Measurements from ENCODE around the gene UBE2G2. TPM values are rescaled to one million over a fixed set of nuclear protein-coding genes. Genes with fewer than 3 reads are reported as not detected.

The UBE2G2 gene
- polyA plus RNA-seq, 1 donor = 93.3 TPM

- no peak for DNase-seq (ENCODE audit: low read depth)
Observed at GRCh38 chr21:44815852-44816628, 14.4 kb upstream of the UBE2G2 start.

- DNase-seq (ENCODE audit: low read depth) = no peak
Observed at GRCh38 chr21:44815225-44815624, 13.6 kb upstream of the UBE2G2 start.

GRCh38 chr21:44814498-44815023 is 12.9 kb upstream of the UBE2G2 start:
- DNase-seq (ENCODE audit: low read depth) = no peak

GRCh38 chr21:44813727-44814126 is 12.1 kb upstream of the UBE2G2 start:
- no peak for DNase-seq (ENCODE audit: low read depth)

GRCh38 chr21:44813149-44813548 is 11.5 kb upstream of the UBE2G2 start:
- DNase-seq (ENCODE audit: low read depth) = no peak

GRCh38 chr21:44812640-44813039 is 11.0 kb upstream of the UBE2G2 start:
- DNase-seq (ENCODE audit: low read depth) = no peak

GRCh38 chr21:44810779-44811178 is 9.2 kb upstream of the UBE2G2 start:
- DNase-seq (ENCODE audit: low read depth) = no peak

- no peak for DNase-seq (ENCODE audit: low read depth)
Observed at GRCh38 chr21:44805859-44806258, 4.2 kb upstream of the UBE2G2 start.

- no peak for DNase-seq (ENCODE audit: low read depth)
Observed at GRCh38 chr21:44805226-44805625, 3.6 kb upstream of the UBE2G2 start.

- DNase-seq (ENCODE audit: low read depth) = no peak
Observed at GRCh38 chr21:44804762-44805161, 3.1 kb upstream of the UBE2G2 start.

GRCh38 chr21:44803651-44804050 is 2.0 kb upstream of the UBE2G2 start:
- no peak for DNase-seq (ENCODE audit: low read depth)

GRCh38 chr21:44802396-44803153 is 955 bp upstream of the UBE2G2 start:
- DNase-seq (ENCODE audit: low read depth) = no peak

- no peak for DNase-seq (ENCODE audit: low read depth)
Observed at GRCh38 chr21:44800971-44801467, 601 bp downstream of the UBE2G2 start.

- no peak for DNase-seq (ENCODE audit: low read depth)
Observed at GRCh38 chr21:44800103-44800502, 1.5 kb downstream of the UBE2G2 start.

- no peak for DNase-seq (ENCODE audit: low read depth)
Observed at GRCh38 chr21:44799646-44800045, 2.0 kb downstream of the UBE2G2 start.

GRCh38 chr21:44797775-44798174 is 3.8 kb downstream of the UBE2G2 start:
- DNase-seq (ENCODE audit: low read depth) = no peak

GRCh38 chr21:44795342-44795741 is 6.3 kb downstream of the UBE2G2 start:
- DNase-seq (ENCODE audit: low read depth) = no peak

- no peak for DNase-seq (ENCODE audit: low read depth)
Observed at GRCh38 chr21:44793592-44794374, 7.8 kb downstream of the UBE2G2 start.

- no peak for DNase-seq (ENCODE audit: low read depth)
Observed at GRCh38 chr21:44792702-44793591, 8.7 kb downstream of the UBE2G2 start.

GRCh38 chr21:44791993-44792392 is 9.6 kb downstream of the UBE2G2 start:
- DNase-seq (ENCODE audit: low read depth) = no peak

GRCh38 chr21:44791246-44791645 is 10.4 kb downstream of the UBE2G2 start:
- DNase-seq (ENCODE audit: low read depth) = no peak

All from forelimb muscle (tissue), 1 donor.